OCI-LY3 (cell line): ENCODE results near the gene ARMH3.

Experiments used
- H2AFZ ChIP-seq: fragments of 200-600, 300-600 bp; shearing (Covaris generic); 2 replicates; pipeline ENCODE4 v1.6.0; 2014; ENCODE audit warnings: antibody characterized with exemption, low read depth, low read length
- H3K27ac ChIP-seq: fragments of 200-600, 300-600 bp; sonication (generic); 2 replicates; pipeline ENCODE4 v1.5.1; 2014; ENCODE audit warnings: mild to moderate bottlenecking, low read length, moderate library complexity, mixed read lengths
- H3K27me3 ChIP-seq: fragments of 200-600, 300-600 bp; sonication (generic); 2 replicates; pipeline ENCODE4 v1.6.1; 2014; ENCODE audit warnings: low read depth, low read length, mixed read lengths
- H3K36me3 ChIP-seq: fragments of 200-600, 300-600 bp; sonication (generic); replicated peaks from 2 replicates; pipeline ENCODE3; 2014; ENCODE audit warnings: low read depth, low read length, mixed read lengths
- H3K4me1 ChIP-seq: fragments of 300-600, 200-600 bp; sonication (generic); 2 replicates; pipeline ENCODE4 v1.6.1; 2014; ENCODE audit warnings: low read length, mixed read lengths
- H3K4me2 ChIP-seq: fragments of 200-600, 300-600 bp; sonication (generic); 2 replicates; pipeline ENCODE4 v1.6.1; 2014; ENCODE audit warnings: low read length, mixed read lengths
- H3K4me3 ChIP-seq: fragments of 300-600, 200-600 bp; sonication (generic); 2 replicates; pipeline ENCODE4 v1.5.1; 2014; ENCODE audit warnings: antibody characterized with exemption, mild to moderate bottlenecking, low read length, moderate library complexity
- H3K79me2 ChIP-seq: fragments of 300-600, 200-600 bp; shearing (Covaris generic); 2 replicates; pipeline ENCODE4 v1.6.1; 2014; ENCODE audit warnings: mild to moderate bottlenecking, low read length, mixed read lengths
- H3K9ac ChIP-seq: fragments of 300-600, 200-600 bp; shearing (Covaris generic); 2 replicates; pipeline ENCODE4 v1.6.0; 2014; ENCODE audit warnings: mild to moderate bottlenecking, low read length, moderate library complexity
- H3K9me3 ChIP-seq: fragments of 200-600, 300-600 bp; shearing (Covaris generic); 2 replicates; pipeline ENCODE4 v1.6.1; 2014; ENCODE audit warnings: low read length, mixed read lengths; ENCODE audit not compliant: insufficient read depth
- H4K20me1 ChIP-seq: fragments of 200-600, 300-600 bp; sonication (generic); 2 replicates; pipeline ENCODE4 v1.6.1; 2016; ENCODE audit warnings: low read length, mixed read lengths; ENCODE audit not compliant: insufficient read depth
- EZH2phosphoT487 ChIP-seq: fragments of 200-600 bp; shearing (Covaris generic); IDR thresholded peaks from 2 replicates; pipeline ENCODE4 v1.6.1; 2018; ENCODE audit warnings: antibody characterized with exemption, mixed run types, low read depth
- TF ChIP-seq, protein P1 (sequence below): fragments of 200-600, 300-600 bp; sonication (generic); IDR thresholded peaks from 2 replicates; pipeline ENCODE4 v1.5.1; 2014; ENCODE audit warnings: antibody characterized with exemption, low read length, low read depth

The ARMH3 gene

DNA sequence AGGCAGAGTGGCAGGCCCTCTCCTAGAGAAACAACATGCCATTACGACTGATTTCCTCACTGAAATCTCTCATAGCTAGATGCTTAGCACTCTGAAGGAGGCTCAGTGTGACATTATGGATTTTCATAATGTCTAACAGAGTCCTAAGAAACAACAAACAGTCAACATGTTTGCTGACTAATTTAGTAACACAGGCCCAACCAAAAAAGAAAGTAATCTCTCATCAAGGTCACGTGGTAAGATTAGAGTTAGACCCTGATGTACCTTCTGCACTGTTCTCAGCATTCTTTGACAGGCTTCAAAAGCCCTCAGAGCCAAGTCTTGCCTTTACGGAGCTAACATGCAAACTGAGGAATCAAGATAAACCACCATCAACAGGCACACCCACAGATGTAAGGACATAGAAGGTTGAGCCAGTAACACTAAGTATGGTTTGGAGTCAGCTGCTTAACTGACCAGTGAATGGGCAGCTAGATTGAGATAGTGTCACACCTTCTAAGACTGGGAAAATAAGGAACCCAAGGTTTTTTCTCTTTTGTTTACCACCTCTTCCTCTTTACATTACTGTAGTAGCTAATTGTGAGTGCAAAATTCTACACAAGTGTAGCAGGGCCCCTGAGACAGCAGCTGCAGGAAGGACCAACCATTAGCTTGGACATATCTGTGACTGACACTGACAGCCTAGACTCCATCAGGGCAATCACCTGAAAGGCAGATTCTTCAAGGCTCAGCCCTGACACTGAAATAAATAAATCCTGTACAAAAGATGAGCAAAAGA, 197.1 kb downstream of the ARMH3 start:
- Histone ChIP-seq H3K79me2 (no peaks in the 10 kb centered on the region), H3K4me3 (no peak overlapping the region), H3K4me2 (no peak overlapping the region), H3K4me1 (no peaks in the 10 kb centered on the region), H4K20me1 (no peaks in the 10 kb centered on the region), H2AFZ (no peak overlapping the region), H3K9ac (no peak overlapping the region), H3K36me3 (no peaks in the 10 kb centered on the region), H3K27me3 (no peaks in the 10 kb centered on the region), H3K9me3 (no peaks in the 10 kb centered on the region), H3K27ac (no peak overlapping the region)
- TF ChIP-seq, protein P1, sequence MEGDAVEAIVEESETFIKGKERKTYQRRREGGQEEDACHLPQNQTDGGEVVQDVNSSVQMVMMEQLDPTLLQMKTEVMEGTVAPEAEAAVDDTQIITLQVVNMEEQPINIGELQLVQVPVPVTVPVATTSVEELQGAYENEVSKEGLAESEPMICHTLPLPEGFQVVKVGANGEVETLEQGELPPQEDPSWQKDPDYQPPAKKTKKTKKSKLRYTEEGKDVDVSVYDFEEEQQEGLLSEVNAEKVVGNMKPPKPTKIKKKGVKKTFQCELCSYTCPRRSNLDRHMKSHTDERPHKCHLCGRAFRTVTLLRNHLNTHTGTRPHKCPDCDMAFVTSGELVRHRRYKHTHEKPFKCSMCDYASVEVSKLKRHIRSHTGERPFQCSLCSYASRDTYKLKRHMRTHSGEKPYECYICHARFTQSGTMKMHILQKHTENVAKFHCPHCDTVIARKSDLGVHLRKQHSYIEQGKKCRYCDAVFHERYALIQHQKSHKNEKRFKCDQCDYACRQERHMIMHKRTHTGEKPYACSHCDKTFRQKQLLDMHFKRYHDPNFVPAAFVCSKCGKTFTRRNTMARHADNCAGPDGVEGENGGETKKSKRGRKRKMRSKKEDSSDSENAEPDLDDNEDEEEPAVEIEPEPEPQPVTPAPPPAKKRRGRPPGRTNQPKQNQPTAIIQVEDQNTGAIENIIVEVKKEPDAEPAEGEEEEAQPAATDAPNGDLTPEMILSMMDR: no peak
- no peak for TF ChIP-seq EZH2phosphoT487

DNA sequence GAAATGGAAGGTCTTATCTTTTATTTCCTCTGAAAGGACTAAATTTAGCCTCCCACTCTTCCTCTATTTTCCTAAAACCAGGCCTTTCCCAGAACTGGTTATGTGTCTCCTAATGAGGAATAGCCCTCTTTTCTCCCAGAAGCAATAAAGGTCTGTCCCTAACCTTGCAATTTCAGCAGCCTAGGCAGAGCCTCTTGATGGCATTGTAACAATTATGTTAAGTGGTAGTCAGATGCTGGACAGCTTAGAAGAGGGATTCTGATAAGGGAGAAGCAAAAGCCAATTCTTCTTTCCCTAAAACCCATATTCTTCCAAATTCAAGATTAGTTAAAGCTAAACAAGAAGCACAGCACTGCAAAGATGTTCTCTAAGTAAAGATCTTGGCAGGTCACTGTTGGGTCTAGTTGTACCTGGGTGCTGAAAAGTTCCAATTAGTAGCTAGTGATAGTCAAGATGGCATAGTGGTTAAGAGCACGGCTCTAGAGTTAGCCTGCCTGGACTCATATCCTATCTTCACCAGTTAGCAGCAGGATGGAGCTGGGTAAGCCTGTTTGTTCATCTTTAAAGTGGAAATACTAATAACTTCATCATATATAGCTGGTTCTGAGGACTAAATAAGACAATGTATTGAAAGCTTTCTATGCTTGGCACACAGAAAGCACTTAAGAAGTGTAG, 198.0 kb downstream of the ARMH3 start:
- H3K9me3 ChIP-seq: no peaks in the 10 kb centered on the region
- H3K4me1 ChIP-seq: no peaks in the 10 kb centered on the region
- no peak overlapping the region for H3K4me3 ChIP-seq
- no peak for TF ChIP-seq EZH2phosphoT487
- TF ChIP-seq, protein P1: no peak
- H4K20me1 ChIP-seq: no peaks in the 10 kb centered on the region
- H3K27ac ChIP-seq: no peak overlapping the region
- H3K27me3 ChIP-seq: no peaks in the 10 kb centered on the region
- H3K36me3 ChIP-seq: no peaks in the 10 kb centered on the region
- H3K4me2 ChIP-seq: no peak overlapping the region
- no peak overlapping the region for H3K9ac ChIP-seq
- H3K79me2 ChIP-seq: no peaks in the 10 kb centered on the region
- H2AFZ ChIP-seq: no peak overlapping the region

DNA sequence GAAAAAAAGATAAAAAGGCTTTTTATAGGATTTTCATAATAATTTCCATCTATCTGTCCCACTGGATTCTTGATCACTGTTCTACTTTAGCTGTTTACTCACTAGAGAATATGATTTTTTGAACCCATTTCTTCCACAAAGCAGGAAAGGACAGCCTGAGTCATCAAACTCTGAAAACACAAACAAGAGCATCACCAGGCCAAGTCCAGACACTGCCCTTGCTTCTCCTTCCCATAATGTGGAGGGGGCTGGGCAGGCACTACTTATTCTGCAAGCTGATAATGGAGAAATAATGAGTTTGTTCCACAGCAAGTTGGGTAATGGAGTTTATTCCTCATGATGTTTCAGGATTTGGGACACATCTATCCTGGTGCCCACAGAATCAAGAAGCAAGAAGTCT, 199.3 kb downstream of the ARMH3 start:
- Histone ChIP-seq H3K9me3 (no peaks in the 10 kb centered on the region), H3K4me1 (no peaks in the 10 kb centered on the region), H3K9ac (no peak overlapping the region), H3K27me3 (no peaks in the 10 kb centered on the region), H4K20me1 (no peaks in the 10 kb centered on the region), H2AFZ (no peak overlapping the region), H3K4me3 (no peak overlapping the region), H3K79me2 (no peaks in the 10 kb centered on the region), H3K36me3 (no peaks in the 10 kb centered on the region), H3K4me2 (no peak overlapping the region), H3K27ac (no peak overlapping the region)
- TF ChIP-seq, protein P1: no peak
- no peak for TF ChIP-seq EZH2phosphoT487

DNA sequence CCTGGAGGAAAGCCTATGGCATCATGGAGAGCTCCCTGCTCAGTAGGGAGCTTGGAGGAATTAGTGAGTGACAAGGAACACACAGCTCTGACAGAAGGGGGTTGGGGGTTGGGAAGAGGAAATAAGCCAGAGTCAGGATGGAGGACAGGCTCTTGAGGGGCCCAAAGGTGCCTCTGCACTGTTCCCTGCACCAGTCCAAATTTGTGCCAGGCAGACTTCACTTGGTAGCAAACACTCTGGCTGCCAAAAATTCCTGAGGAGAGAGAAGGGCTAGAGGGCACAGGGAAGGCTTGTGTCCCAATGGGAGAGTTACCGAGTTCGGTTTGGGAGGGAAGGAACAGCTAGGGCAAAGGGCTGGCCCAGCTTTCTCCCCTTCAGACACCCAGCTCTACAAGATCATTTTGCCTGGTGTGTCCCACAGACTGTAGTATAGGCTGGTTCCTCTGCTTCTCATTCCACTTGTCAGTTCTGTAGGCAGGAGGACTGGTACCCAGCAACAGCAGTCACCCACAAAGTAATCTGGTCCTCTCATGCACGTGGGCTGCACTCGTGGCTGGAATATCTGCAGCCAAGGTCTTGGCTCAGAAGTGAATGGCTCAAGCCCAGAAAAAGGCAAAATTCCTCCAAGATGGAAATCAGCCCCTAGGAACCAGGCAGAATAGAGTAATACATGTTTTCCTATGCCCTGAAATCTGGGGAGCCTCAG, 204.4 kb downstream of the ARMH3 start:
- Histone ChIP-seq H3K9ac (no peak overlapping the region), H3K4me2 (no peak overlapping the region), H3K36me3 (no peaks in the 10 kb centered on the region), H3K79me2 (no peaks in the 10 kb centered on the region), H3K27me3 (no peaks in the 10 kb centered on the region), H3K4me1 (no peaks in the 10 kb centered on the region), H3K27ac (no peak overlapping the region), H2AFZ (no peak overlapping the region), H3K9me3 (no peaks in the 10 kb centered on the region), H4K20me1 (no peaks in the 10 kb centered on the region), H3K4me3 (no peak overlapping the region)
- TF ChIP-seq, protein P1: no peak
- no peak for TF ChIP-seq EZH2phosphoT487
